ENCODE measurements around the gene TMEM255B. TPM values are rescaled to one million over a fixed set of nuclear protein-coding genes. Genes with fewer than 3 reads are reported as not detected.

The TMEM255B gene
- polyA plus RNA-seq, 1 donor (not counting 4 experiments of a cell fraction or from before 2014, with no cell fraction given) = 7.6 TPM

- Histone ChIP-seq H3K4me2 (ENCODE audit: control insufficient read depth, extremely low read depth, insufficient read depth, low read depth, low read length) (no peak overlapping the region), H3K4me3 (ENCODE audit: control insufficient read depth in 2 of 3, extremely low read depth in 1 of 3, insufficient read depth in 2 of 3, low read depth in 1 of 3, low read length in 3 of 3) (no peak overlapping the region), H3K79me2 (ENCODE audit: control insufficient read depth, insufficient read depth, low read length) (no peaks in the 10 kb centered on the region), H3K9ac (ENCODE audit: control insufficient read depth, extremely low read depth, insufficient read depth, low read length) (no peak overlapping the region), H3K4me1 (ENCODE audit: control insufficient read depth, extremely low read depth, insufficient read depth, low read length) (peaks cover 5% of the 10 kb centered on the region), H3K9me1 (ENCODE audit: control insufficient read depth, extremely low read depth, insufficient read depth, low read length) (no peaks in the 10 kb centered on the region), H3K27me3 (ENCODE audit: control insufficient read depth, extremely low read depth, insufficient read depth, low read length) (no peaks in the 10 kb centered on the region), H3K36me3 (ENCODE audit: control insufficient read depth in 2 of 2, extremely low read depth in 1 of 2, insufficient read depth in 2 of 2, low read length in 2 of 2) (no peaks in the 10 kb centered on the region), H3K9me3 (ENCODE audit: control insufficient read depth, low read depth, low read length) (peaks cover 3% of the 10 kb centered on the region), H4K20me1 (ENCODE audit: control insufficient read depth, extremely low read depth, insufficient read depth, low read length) (no peaks in the 10 kb centered on the region), H2AFZ (ENCODE audit: control insufficient read depth, low read length) (no peak overlapping the region), H3K27ac (ENCODE audit: control insufficient read depth, insufficient read depth, low read length) (no peak overlapping the region)
- dilution Hi-C loops (cut with MboI; ENCODE audit: extremely low pct_ligation_motif_present, low sequenced_read_pairs) = no loop called here
- no peak for DNase-seq (ENCODE audit: low read depth, low spot score)
- TF ChIP-seq, protein P1, sequence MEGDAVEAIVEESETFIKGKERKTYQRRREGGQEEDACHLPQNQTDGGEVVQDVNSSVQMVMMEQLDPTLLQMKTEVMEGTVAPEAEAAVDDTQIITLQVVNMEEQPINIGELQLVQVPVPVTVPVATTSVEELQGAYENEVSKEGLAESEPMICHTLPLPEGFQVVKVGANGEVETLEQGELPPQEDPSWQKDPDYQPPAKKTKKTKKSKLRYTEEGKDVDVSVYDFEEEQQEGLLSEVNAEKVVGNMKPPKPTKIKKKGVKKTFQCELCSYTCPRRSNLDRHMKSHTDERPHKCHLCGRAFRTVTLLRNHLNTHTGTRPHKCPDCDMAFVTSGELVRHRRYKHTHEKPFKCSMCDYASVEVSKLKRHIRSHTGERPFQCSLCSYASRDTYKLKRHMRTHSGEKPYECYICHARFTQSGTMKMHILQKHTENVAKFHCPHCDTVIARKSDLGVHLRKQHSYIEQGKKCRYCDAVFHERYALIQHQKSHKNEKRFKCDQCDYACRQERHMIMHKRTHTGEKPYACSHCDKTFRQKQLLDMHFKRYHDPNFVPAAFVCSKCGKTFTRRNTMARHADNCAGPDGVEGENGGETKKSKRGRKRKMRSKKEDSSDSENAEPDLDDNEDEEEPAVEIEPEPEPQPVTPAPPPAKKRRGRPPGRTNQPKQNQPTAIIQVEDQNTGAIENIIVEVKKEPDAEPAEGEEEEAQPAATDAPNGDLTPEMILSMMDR (optimal IDR thresholded peaks at IDR 0.05 in 1 of 3, IDR thresholded peaks at IDR 0.05 in 1 of 3, conservative IDR thresholded peaks at IDR 0.05 in 1 of 3; ENCODE audit: extremely low read depth in 1 of 3, insufficient read depth in 2 of 3, low read length in 3 of 3) = no peak
- no peak for TF ChIP-seq EZH2 (IDR thresholded peaks at IDR 0.05; ENCODE audit: low read length)
- no peak for FAIRE-seq
Measured at GRCh38 chr13:113805431-113806103, 46.5 kb downstream of the TMEM255B start.

- FAIRE-seq = no peak
- Histone ChIP-seq H3K36me3 (ENCODE audit: control insufficient read depth in 2 of 2, extremely low read depth in 1 of 2, insufficient read depth in 2 of 2, low read length in 2 of 2) (no peaks in the 10 kb centered on the region), H3K27me3 (ENCODE audit: control insufficient read depth, extremely low read depth, insufficient read depth, low read length) (no peaks in the 10 kb centered on the region), H3K9me3 (ENCODE audit: control insufficient read depth, low read depth, low read length) (peaks cover 3% of the 10 kb centered on the region), H3K4me3 (ENCODE audit: control insufficient read depth in 2 of 3, extremely low read depth in 1 of 3, insufficient read depth in 2 of 3, low read depth in 1 of 3, low read length in 3 of 3) (no peak overlapping the region), H4K20me1 (ENCODE audit: control insufficient read depth, extremely low read depth, insufficient read depth, low read length) (no peaks in the 10 kb centered on the region), H3K9me1 (ENCODE audit: control insufficient read depth, extremely low read depth, insufficient read depth, low read length) (no peaks in the 10 kb centered on the region), H2AFZ (ENCODE audit: control insufficient read depth, low read length) (no peak overlapping the region), H3K27ac (ENCODE audit: control insufficient read depth, insufficient read depth, low read length) (no peak overlapping the region), H3K4me1 (ENCODE audit: control insufficient read depth, extremely low read depth, insufficient read depth, low read length) (peaks cover 5% of the 10 kb centered on the region), H3K79me2 (ENCODE audit: control insufficient read depth, insufficient read depth, low read length) (no peaks in the 10 kb centered on the region), H3K4me2 (ENCODE audit: control insufficient read depth, extremely low read depth, insufficient read depth, low read depth, low read length) (no peak overlapping the region), H3K9ac (ENCODE audit: control insufficient read depth, extremely low read depth, insufficient read depth, low read length) (no peak overlapping the region)
- dilution Hi-C loops (cut with MboI; ENCODE audit: extremely low pct_ligation_motif_present, low sequenced_read_pairs) = no loop called here
- no peak for TF ChIP-seq EZH2 (IDR thresholded peaks at IDR 0.05; ENCODE audit: low read length)
- TF ChIP-seq, protein P1 (optimal IDR thresholded peaks at IDR 0.05 in 1 of 3, IDR thresholded peaks at IDR 0.05 in 1 of 3, conservative IDR thresholded peaks at IDR 0.05 in 1 of 3; ENCODE audit: extremely low read depth in 1 of 3, insufficient read depth in 2 of 3, low read length in 3 of 3) = no peak
- DNase-seq (ENCODE audit: low read depth, low spot score) = no peak
Measured at GRCh38 chr13:113806104-113806471, 47.1 kb downstream of the TMEM255B start.
